ENCODE results near the gene FRAS1.

The FRAS1 gene

DNA sequence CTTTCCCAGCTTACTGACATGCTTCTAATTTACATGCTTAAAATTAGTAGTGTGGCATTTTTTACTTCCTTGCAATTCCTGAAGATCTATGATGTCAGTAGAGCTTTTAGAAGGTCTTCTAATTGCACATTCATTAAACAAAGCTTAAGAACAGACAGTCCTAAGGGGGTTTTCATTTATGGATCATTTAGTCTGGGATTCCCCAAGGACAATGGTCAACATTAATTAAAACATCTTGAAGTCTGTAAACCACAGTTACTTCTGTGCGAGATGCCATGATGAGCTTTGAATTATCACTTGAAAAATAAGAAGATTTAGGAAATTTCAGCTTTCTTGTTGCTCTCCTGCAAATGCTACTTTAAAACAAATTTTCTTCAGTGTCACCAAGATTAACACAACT lies 514.7 kb downstream of the FRAS1 start:
- DNase-seq (ENCODE audit: low read depth in 2 of 2), result no peak

DNA sequence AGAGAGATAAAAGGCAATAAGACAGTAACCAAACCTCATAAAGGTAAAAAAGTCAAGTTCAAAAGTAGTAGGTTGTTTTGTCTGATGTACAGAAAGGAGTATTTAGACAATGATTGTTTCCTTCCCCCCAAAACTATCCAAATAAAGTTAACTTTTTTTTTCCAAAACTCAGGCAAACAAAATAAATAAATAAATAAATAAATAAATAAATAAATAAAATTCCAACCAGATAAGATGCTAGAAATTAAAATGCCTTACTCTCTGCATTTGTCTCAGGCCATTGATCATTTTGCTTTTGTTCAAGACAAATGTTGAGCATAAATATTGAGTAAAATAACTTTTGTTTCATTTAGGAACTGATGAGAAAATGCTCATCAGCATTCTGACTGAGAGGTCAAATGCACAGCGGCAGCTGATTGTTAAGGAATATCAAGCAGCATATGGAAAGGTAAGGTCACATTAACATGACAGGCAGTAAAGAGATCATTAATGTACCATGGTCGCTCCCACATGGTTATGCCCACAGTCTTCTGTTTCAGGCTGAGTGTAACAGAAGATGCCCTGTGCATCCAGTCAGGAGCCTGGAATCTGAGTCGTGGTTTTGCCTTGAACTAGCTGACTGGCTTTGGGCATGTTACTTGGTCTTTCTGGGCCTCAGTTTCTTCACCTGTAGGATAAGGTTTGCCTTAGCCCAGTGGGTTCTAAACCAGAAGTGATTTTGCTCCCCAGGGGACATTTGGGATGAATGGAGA lies 521.7 kb downstream of the FRAS1 start:
- DNase-seq (ENCODE audit: low read depth in 2 of 2), result no peak

DNA sequence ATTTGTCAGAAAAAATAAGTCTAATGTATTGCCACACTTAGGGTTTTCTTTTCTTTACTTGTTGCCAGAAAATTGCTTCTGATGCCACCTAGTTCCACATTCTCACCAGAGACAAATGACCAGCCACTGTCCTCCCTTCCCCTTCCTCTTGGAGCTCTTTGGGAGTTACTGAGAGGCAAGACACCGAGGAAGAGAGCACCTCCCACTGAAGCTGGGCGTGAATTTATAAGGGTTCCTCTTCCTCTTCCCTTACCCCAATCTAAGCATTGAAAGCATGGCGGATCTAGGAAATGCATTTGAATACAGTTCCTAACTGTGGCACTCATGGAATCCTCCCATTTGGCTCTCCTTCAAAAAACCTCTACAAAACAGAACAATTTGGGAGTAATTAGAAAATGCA lies 524.5 kb downstream of the FRAS1 start:
- no peak for DNase-seq (ENCODE audit: low read depth in 2 of 2)

DNA sequence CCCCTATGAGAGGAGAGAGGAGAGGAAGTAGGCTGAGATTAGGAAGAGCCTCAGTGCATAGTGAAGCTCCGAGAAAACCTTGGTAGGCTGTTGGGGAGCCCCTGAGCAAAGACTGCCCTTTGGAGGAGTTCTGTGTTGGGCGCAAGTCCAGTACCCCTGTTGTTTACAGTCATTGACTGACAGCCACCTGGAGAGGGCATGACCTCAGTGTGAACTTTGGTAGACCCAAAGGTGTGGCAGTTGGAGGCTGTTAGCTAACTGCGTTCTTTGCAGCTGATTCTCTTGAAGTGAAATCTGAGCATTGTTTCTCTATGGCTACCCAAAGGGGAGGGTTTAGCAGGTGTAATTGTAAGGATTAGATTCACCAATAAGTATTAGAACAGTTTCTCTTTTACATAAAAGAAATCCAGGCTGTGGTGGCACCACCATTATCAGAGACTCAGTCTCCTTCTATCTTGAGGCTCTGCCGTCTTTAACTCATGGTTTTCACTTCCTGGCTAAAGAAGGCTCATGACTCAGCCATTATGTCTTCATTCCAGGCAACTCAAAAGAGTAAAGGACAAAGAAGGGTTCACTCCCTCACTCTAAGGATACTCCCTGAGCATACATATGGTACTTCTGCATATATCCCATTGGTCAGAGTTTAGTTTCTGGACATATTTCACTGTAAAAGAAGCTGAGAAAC lies 527.9 kb downstream of the FRAS1 start:
- DNase-seq (ENCODE audit: low read depth in 2 of 2), result no peak

DNA sequence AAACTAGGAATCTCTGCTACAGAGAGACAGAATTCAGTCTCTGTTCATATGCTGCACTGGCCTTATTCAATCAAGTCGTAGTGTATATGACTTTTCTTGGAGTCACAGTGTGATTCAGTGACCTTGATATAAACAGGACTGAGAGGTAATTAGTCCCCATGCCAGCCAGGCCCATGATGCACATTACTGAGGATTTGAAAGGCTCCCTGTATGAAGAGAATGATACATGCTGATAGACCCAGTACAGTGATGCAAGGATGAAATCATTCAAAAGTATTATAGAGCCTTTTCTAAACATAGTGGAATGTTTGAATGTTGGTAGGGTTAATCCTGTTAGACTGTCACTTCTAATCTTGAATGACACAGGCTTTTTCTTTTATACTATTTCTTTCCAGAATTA lies 528.5 kb downstream of the FRAS1 start:
- DNase-seq (ENCODE audit: low read depth in 2 of 2), result no peak

DNA sequence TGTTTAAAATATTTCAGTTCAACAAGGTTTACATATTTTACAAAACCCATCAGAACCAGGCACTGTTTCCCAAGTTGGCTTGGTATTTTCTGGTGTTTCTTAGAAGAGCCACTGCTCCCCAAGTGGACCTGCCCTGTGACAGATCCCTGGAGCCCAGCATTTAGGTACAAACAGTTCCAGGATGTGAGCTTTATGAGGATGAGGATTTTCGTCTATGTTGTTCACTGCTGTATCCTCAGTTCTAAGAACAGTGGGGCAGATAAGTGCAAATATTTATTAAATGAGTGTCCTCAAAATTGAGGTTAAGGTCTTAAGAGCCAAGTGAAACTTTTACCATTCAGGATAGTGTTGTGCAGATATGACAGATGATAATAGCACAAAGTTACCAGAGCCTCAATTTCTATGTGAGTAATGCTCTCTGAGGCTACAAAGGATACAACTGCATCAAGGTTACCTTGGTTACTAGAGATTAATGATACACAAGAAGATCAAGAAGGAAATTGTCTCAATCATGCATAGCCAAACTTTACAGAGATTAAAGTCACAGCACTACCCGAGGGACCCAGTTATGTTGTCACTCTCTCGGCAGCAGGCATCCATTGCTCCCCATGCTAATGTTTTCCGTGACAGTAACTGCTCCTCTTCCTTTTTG lies 531.9 kb downstream of the FRAS1 start:
- DNase-seq (ENCODE audit: low read depth in 2 of 2), result no peak

DNA sequence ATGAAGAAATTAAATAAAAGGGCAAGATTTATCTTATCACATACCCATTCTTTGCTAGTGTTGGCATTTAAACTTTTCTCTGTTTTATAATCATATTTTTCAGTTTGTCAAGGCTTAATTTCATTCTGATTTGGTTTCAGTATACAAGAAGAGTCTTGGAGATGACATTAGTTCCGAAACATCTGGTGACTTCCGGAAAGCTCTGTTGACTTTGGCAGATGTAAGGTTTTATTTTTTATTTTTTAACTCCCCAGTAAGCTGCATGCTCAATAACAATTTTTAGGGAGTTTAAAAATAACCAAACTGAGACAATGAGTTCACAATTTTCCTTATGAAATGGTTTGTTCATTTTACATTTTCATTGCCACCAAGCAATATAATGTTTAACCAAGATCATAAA lies 534.3 kb downstream of the FRAS1 start:
- DNase-seq (ENCODE audit: low read depth in 2 of 2), result no peak

DNA sequence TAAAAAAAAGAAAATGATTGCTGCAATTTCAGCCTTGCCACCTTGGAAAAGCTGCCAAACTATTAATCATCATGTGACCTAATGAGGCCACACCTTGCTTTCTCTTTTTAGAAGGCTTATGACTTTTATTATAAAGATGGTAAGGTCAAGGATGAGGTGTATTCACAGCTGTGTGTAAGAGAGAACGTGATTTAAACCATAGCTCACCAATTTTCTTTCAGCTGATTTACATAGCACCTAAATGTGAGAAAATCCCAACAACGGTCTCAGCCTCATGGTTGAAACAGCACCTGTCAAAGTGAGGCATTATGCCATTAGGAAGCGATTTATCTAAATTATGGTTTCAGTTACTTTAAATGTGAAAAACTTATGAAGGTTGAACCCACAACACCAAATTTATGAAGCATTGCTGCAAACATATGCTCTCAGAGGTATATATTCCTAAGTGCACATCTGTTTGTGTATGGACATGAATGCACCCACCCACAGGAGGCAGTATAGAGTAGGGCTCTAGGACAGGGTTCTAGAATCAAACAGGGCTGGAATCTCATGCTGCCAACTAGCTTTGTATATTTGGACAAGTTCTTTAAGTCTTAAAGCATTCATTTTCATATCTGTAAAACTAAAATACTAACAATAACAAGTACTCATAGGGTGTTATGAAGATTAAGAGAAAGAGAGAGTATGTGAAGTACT lies 535.1 kb downstream of the FRAS1 start:
- no peak for DNase-seq (ENCODE audit: low read depth in 2 of 2)

Data from stimulated activated CD8-positive, alpha-beta memory T cell treated with anti-CD3 and anti-CD28 coated beads, Interleukin-2, amount 100 ng/mL, for 48 hours (primary cell).